ENCODE results near the gene CORO1C.

Gene CORO1C

DNA sequence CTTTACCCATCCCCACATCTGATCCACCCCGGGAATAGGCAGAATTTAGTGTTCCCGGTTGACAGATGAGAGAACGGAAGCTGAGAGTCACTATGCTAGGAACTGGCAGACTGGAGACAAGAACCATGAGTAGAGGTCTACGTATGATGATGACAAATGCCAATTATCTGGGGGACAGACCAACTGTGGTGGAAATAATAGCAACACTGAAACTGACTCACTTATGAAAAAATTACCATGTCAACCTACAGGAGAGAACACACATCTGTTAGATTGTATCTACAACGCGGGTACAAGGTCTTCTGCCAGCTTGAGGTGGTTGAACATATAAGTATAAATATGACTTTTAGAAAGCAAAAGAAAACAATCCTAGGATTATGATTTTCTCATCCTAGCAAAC, 82.2 kb downstream of the CORO1C start:
- no peaks in the 10 kb centered on the region for H4K20me1 ChIP-seq (ENCODE audit: insufficient read depth, low read length)
- H3K36me3 ChIP-seq (replicated peaks; ENCODE audit: low read depth, low read length), result peaks cover 49% of the 10 kb centered on the region
- H3K4me1 ChIP-seq (ENCODE audit: low read length), result no peaks in the 10 kb centered on the region
- no peak overlapping the region for H3K27ac ChIP-seq (ENCODE audit: low read length)
- H3K4me2 ChIP-seq (ENCODE audit: low read length), result no peak overlapping the region
- H2AFZ ChIP-seq (ENCODE audit: low read depth, low read length), result no peak overlapping the region
- no peak overlapping the region for H3K4me3 ChIP-seq (ENCODE audit: low read length)
- no peaks in the 10 kb centered on the region for H3K79me2 ChIP-seq (ENCODE audit: low read length)
- no peak for TF ChIP-seq EZH2phosphoT487 (IDR thresholded peaks at IDR 0.05; ENCODE audit: low read depth)
- TF ChIP-seq, protein P1, sequence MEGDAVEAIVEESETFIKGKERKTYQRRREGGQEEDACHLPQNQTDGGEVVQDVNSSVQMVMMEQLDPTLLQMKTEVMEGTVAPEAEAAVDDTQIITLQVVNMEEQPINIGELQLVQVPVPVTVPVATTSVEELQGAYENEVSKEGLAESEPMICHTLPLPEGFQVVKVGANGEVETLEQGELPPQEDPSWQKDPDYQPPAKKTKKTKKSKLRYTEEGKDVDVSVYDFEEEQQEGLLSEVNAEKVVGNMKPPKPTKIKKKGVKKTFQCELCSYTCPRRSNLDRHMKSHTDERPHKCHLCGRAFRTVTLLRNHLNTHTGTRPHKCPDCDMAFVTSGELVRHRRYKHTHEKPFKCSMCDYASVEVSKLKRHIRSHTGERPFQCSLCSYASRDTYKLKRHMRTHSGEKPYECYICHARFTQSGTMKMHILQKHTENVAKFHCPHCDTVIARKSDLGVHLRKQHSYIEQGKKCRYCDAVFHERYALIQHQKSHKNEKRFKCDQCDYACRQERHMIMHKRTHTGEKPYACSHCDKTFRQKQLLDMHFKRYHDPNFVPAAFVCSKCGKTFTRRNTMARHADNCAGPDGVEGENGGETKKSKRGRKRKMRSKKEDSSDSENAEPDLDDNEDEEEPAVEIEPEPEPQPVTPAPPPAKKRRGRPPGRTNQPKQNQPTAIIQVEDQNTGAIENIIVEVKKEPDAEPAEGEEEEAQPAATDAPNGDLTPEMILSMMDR (IDR thresholded peaks at IDR 0.05; ENCODE audit: low read depth, low read length), result no peak
- H3K27me3 ChIP-seq (ENCODE audit: low read depth, low read length), result no peaks in the 10 kb centered on the region
- no peaks in the 10 kb centered on the region for H3K9me3 ChIP-seq (ENCODE audit: insufficient read depth, low read length)
- H3K9ac ChIP-seq (ENCODE audit: low read length), result no peak overlapping the region

DNA sequence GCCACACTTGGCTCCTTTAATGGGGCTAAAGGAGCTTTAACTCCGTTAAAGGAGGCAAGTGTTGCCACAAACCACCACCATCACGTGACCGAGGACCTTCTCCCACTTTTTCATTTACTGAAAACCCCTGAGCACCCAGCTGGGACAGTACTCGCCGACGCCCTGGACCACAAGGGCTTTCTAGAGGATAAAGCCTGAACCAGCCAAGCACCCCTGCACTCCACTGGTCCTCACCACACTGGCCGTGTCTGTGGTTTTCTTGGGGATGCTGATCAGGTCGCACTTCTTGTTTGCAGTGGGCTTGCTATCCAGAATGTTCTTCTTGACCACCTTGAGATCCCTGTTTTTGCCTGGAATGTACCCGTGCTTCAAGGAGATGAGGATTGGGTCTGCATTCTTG, 82.9 kb downstream of the CORO1C start:
- Histone ChIP-seq H3K4me3 (ENCODE audit: low read length) (no peak overlapping the region), H3K79me2 (ENCODE audit: low read length) (no peaks in the 10 kb centered on the region), H3K36me3 (replicated peaks; ENCODE audit: low read depth, low read length) (peaks cover 49% of the 10 kb centered on the region), H4K20me1 (ENCODE audit: insufficient read depth, low read length) (no peaks in the 10 kb centered on the region), H3K27me3 (ENCODE audit: low read depth, low read length) (no peaks in the 10 kb centered on the region), H3K9ac (ENCODE audit: low read length) (no peak overlapping the region), H2AFZ (ENCODE audit: low read depth, low read length) (no peak overlapping the region), H3K4me1 (ENCODE audit: low read length) (peaks cover 1% of the 10 kb centered on the region), H3K9me3 (ENCODE audit: insufficient read depth, low read length) (no peaks in the 10 kb centered on the region), H3K27ac (ENCODE audit: low read length) (no peak overlapping the region), H3K4me2 (ENCODE audit: low read length) (no peak overlapping the region)
- no peak for TF ChIP-seq EZH2phosphoT487 (IDR thresholded peaks at IDR 0.05; ENCODE audit: low read depth)
- TF ChIP-seq, protein P1 (IDR thresholded peaks at IDR 0.05; ENCODE audit: low read depth, low read length), result no peak

DNA sequence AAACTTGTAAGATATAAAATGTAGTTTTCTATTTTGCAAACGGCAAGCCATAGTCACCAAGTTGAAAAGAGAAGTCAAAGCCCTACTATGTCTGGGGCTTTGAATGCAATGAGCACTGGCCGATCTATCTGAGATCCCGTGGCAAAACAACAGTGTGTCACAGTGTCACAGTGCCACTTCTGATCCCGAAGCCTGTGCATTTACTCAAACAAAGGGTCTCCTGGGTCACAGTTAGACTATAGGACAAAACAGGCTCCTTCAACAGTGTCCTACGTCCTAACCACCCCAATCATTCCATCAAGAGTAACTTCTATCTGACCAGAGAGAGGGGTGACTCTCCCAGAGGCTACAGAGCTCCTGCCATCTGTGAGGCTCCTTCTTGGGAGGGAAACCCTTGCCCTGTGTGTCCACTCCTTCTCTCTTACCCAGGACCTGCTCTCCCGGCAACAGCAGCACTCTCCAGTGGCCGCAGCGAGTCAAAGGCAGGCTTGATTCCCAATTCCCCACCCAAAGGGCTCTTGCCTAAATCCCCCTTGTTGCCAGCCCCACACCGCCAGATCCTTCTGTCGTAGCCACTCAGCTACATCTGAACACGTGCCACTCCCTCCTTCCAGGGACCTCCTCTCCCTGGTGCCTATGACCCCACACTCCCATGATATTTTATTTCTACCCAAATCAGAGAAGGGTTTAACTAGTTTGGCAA, 83.6 kb downstream of the CORO1C start:
- Histone ChIP-seq H2AFZ (ENCODE audit: low read depth, low read length) (no peak overlapping the region), H4K20me1 (ENCODE audit: insufficient read depth, low read length) (no peaks in the 10 kb centered on the region), H3K79me2 (ENCODE audit: low read length) (no peaks in the 10 kb centered on the region), H3K4me3 (ENCODE audit: low read length) (no peak overlapping the region), H3K36me3 (replicated peaks; ENCODE audit: low read depth, low read length) (peaks cover 52% of the 10 kb centered on the region), H3K4me1 (ENCODE audit: low read length) (peaks cover 7% of the 10 kb centered on the region), H3K9ac (ENCODE audit: low read length) (no peak overlapping the region), H3K9me3 (ENCODE audit: insufficient read depth, low read length) (no peaks in the 10 kb centered on the region), H3K4me2 (ENCODE audit: low read length) (no peak overlapping the region), H3K27me3 (ENCODE audit: low read depth, low read length) (no peaks in the 10 kb centered on the region), H3K27ac (ENCODE audit: low read length) (no peak overlapping the region)
- no peak for TF ChIP-seq EZH2phosphoT487 (IDR thresholded peaks at IDR 0.05; ENCODE audit: low read depth)
- TF ChIP-seq, protein P1 (IDR thresholded peaks at IDR 0.05; ENCODE audit: low read depth, low read length), result no peak

DNA sequence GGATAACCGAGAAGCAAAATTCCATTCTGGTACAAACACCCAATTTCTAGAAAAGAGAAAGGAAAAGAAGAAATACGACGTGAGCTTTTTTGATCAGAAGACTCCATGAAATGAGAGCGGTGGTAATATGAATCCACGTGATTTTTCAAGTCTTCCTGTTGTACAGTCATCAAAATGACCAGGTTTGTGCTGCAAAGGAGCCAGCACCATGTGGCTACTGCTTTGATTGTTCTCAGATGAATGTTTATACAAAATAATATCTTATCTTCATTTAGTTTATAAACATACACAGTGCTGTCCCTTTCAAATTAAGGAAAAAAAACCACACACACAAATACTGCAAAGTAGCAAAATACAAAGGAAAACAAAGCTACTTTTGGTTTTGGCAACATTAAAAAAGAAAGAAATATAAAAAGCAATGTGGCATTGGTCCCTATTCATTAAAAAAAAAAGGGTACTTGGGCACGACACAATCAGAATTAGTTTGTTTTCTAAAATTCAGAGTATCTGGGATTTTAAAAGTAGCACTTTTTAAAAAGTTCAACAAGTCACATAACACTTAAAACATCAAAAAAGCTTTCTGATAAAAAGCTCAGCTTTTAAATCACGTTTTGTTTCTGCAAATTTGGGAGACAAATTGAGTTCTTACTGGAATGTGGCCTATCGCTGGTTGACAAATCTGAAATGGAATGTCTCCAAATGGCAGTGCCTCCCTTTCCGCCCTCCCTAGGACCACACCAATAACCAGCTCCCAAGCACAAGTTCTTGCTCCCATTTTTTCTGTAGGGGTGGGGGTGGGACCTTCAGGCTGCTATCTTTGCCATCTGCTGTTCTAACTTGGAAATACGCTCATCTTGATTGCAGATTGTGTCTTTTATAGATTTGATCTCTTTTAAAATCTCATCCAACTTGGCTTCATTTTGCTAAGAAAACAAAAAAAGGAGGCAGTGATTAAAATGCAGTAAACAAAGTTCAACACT, 84.4 kb downstream of the CORO1C start:
- Histone ChIP-seq H3K9me3 (ENCODE audit: insufficient read depth, low read length) (no peaks in the 10 kb centered on the region), H3K4me1 (ENCODE audit: low read length) (peaks cover 16% of the 10 kb centered on the region), H3K4me2 (ENCODE audit: low read length) (no peak overlapping the region), H3K9ac (ENCODE audit: low read length) (no peak overlapping the region), H3K27ac (ENCODE audit: low read length) (no peak overlapping the region), H3K27me3 (ENCODE audit: low read depth, low read length) (no peaks in the 10 kb centered on the region), H3K36me3 (replicated peaks; ENCODE audit: low read depth, low read length) (peaks cover 47% of the 10 kb centered on the region), H2AFZ (ENCODE audit: low read depth, low read length) (no peak overlapping the region), H3K4me3 (ENCODE audit: low read length) (no peak overlapping the region), H3K79me2 (ENCODE audit: low read length) (no peaks in the 10 kb centered on the region), H4K20me1 (ENCODE audit: insufficient read depth, low read length) (no peaks in the 10 kb centered on the region)
- no peak for TF ChIP-seq EZH2phosphoT487 (IDR thresholded peaks at IDR 0.05; ENCODE audit: low read depth)
- TF ChIP-seq, protein P1 (IDR thresholded peaks at IDR 0.05; ENCODE audit: low read depth, low read length), result no peak
